CD4-positive, alpha-beta T cell treated with Interleukin-2 at 100 ng/mL for 4 hours (primary cell): ENCODE data around the gene CSRP1.
A peak's percentile ranks its signal among the peaks of the same experiment; 100 is the strongest.
"Not testable (repeated sequence)": the region's sequence is repeated elsewhere in the genome, so short reads cannot be mapped to it uniquely, and the experiment has no call there.

ENCODE experiments used
- DNase-seq: peaks from one replicate; pipeline ENCODE4 v3.0.0-alpha.2; 2020; ENCODE audit warnings: low spot score

The CSRP1 gene

GRCh38 chr1:201506557-201507359 lies at the start of gene CSRP1:
TSS of gene CSRP1 (minus strand) at chr1:201507123. CDS start at chr1:201496303, 10,820 bp downstream.
- DNase-seq = peak; percentile 81

DNA sequence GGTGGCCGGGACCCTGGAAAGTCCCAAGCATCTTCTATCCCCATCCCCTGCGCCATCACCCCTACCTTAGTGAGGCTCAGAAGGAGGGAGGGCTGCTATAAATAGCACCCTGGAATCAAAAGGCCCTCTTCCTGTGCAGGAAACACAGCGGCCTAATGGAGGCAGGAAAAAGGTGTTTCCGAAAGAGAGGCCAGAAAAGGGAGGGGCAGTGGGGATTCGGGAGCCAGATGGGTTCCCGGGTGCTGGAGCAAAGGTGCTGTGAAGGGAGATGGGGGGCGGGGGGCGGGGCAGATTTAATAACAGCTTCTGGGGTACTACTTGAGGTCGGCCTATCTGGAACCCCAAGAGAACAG lies 48.6 kb upstream of the CSRP1 start:
- no peak for DNase-seq

- DNase-seq = no peak
Measured at GRCh38 chr1:201554789-201555592, 48.1 kb upstream of the CSRP1 start.

DNA sequence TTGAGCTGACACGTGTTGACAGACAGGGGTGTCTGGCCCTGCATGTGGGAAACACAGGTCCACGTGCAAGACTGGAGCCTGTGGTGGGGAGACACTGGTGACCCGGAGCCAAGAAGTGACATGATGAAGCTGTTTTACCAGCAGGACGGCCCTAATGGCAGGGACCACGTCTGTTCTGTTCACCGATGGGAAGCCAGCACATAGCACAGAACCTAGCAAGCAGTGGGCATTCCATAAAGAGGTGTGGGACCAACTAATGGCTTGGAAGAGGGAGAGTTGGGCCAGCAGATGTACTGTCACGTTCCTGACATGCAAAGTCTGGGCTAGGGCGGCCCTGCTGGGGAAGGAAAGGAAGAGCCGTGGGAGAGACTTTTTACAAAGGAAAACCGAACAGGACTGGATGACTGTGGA lies 47.3 kb upstream of the CSRP1 start:
- DNase-seq = no peak

- DNase-seq = no peak
Measured at GRCh38 chr1:201553496-201554189, 46.7 kb upstream of the CSRP1 start.

DNA sequence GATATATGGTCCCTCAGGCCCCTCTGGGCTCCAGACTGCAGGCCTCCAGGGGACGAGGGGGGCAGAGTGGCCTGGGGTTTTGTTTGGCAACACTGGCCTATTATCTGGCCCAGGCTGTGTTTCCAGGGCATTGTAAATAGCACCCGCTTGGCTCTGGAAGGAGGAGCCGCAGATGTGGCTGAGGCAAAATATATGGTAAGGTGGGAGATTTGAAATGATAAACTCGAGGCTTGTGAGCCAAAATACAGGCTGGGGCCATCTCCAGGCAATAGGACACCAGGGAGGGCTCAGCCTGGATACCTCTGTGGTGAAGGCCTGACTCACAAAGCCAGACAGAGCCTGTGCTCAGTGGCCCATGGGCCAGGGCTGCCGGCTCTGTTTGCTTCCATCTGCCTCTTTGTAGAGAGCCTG lies 46.0 kb upstream of the CSRP1 start:
- DNase-seq = no peak

GRCh38 chr1:201551877-201552731 lies 45.2 kb upstream of the CSRP1 start:
- no peak for DNase-seq

DNA sequence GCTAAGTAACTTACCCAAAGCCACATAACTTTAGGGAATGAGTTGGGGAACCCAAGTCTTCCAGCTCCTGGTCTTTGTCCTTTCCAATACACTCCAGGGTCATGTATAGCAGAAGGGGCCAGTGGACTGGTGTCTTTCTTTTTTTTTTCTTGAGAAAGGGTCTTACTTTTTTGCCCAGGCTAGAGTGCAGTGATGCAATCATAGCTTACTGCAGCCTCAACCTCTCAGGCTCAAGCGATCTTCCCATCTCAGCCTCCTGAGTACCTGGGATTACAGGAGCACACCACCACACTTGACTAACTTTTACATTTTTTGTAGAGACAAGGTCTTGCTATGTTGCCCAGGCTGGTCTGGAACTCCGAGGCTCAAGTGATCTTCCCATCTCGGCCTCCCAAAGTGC lies 44.2 kb upstream of the CSRP1 start:
- DNase-seq = no peak

GRCh38 chr1:201549522-201549921 lies 42.6 kb upstream of the CSRP1 start:
- DNase-seq = not testable (repeated sequence)

- DNase-seq = no peak
Measured at GRCh38 chr1:201545851-201546492, 39.0 kb upstream of the CSRP1 start.

DNA sequence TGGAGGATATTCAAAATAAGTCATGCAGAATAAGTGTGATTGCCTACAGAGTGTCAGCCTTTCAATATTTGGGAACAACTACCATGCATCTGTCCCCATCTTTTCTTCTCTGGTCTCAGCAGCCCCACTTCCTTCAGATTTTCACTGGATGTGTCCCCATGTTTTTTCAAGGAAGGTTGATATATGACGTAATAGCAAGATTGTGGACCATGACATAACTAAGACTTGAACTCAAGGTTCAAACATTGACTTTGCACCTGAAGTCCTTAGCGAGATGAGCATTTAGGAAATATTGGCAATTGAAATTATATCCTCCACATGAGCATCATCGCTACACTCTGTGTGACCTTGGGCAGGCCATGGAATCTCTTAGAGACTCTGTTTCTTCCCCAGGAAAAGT lies 37.8 kb upstream of the CSRP1 start:
- no peak for DNase-seq

- no peak for DNase-seq
Measured at GRCh38 chr1:201543871-201544642, 37.1 kb upstream of the CSRP1 start.

DNA sequence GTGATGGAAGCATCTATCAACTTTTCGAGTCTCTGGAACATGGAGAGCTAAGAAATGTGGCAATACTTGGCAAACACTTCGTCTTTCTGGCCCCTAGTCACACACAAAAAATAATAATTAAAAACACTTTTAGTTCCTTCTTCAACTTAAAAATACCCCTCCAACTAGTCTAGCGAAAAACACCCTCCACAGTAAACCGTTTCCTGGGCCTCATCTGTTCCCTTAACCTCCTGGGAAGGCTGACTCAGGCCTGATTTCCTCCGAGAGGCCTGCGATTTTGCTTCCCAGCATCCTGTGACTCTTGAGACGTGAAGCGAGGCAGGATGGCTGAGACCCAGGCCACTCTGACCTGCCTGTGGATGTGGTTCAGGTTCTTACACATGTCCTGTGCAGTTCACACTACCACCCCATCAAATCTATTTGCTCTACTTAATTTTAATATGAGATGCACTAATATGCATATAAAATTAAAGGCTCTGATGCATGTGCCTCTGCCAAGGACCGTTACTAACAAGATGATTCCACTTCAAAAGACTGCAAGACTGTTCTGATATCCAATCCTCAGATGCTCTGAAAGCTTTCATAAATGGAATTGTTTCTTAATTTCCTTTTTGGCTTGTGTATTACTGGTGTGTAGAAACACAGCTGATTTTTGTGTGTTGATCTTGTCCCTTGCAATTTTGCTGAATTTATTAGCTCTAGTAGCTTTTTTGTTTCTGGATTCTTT lies 35.5 kb upstream of the CSRP1 start:
- no peak for DNase-seq

- no peak for DNase-seq
Measured at GRCh38 chr1:201540846-201541735, 34.2 kb upstream of the CSRP1 start.

- DNase-seq = no peak
Measured at GRCh38 chr1:201539561-201540431, 32.9 kb upstream of the CSRP1 start.

DNA sequence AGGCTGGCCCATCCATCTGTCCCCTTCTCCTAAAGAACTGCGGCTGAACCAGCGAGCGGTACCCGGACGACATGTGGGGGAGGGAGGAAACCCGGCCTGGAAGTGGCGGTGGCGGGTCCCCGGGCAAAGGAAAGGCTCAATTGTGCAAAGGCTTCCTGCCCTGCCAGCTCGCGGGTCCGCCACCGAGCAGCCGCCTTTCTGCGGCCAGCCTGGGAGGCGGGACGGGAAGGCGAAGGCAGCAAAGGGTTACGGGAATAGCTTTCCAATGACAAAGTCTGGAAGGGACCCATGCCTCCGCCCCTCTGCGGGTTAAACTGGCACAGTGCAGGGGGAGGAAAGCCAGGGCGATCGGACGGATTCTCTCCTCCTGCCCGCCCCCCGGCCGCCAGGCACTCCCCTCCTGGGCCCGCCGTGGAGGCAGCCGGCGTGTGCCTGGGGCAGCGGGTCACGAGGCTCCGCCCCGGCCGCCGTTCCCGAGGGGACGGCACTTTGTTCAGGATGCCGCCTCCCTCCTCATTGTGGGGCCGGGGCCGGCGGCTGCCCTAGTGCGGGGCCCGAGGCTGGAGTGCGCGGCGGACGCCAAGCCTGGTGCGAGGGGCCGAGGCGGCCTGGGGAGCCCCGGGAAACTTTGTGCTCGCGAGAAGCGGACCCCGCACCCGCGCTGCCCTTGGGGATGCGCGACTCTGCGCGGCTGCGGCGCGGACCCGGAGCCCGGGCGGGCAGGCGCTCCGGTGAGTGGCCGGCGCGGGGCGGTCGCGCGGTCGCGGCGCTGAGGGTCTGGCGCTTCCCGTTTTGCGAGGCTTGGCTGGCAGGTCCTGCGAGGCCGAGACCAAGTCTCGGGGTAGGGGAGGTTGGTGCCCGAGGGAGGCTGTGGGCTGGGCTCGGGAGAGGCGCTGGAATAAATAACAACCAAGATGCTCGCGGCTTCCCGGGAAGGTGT lies 32.0 kb upstream of the CSRP1 start, which contains the start of gene NAV1:
NAV1 (plus strand) TSS at position 516 of the 940 bp plus-strand sequence. CDS start 83,758 bp downstream, outside the sequence.
- DNase-seq = no peak
